GM21619 (cell line): ENCODE results near the gene RAD21L1.
"Not testable (repeated sequence)": the region's sequence is repeated elsewhere in the genome, so short reads cannot be mapped to it uniquely, and the experiment has no call there.

Experiments
- ATAC-seq: cut with Tn5 transposase; IDR thresholded peaks from one replicate; pipeline ENCODE4 v1.9.1; 2021; ENCODE audit not compliant: unreplicated experiment

Gene RAD21L1

GRCh38 chr20:1224205-1224890 is 1.5 kb upstream of the RAD21L1 start:
- ATAC-seq = no peak

DNA sequence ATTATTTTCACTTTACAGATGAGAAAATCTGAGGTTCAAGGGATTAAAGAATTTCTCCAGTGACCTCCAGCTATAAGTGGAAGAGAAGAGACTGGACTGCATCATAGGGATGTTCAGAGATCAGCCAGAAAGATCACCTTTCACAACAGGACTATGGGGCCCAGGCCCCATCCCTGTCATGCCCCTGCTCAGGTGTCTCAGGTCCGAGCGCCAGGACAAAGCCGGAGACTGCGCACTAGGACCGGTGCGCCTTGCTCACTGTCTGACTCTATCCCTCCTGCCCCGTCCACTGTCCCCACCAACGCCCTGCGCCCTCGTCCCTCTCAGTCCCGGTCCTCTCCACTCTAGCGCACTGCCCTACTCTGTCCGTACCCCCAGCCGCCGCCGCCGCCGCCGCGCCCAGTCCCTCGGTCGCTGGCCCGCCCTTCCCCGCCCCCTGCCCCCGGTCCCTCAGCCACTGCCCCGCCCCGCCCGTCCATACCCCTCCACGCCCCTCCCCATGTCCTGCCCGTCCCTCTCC is 521 bp upstream of the RAD21L1 start:
- ATAC-seq = no peak

- no peak for ATAC-seq
Measured at GRCh38 chr20:1229541-1229940, 3.7 kb downstream of the RAD21L1 start.

DNA sequence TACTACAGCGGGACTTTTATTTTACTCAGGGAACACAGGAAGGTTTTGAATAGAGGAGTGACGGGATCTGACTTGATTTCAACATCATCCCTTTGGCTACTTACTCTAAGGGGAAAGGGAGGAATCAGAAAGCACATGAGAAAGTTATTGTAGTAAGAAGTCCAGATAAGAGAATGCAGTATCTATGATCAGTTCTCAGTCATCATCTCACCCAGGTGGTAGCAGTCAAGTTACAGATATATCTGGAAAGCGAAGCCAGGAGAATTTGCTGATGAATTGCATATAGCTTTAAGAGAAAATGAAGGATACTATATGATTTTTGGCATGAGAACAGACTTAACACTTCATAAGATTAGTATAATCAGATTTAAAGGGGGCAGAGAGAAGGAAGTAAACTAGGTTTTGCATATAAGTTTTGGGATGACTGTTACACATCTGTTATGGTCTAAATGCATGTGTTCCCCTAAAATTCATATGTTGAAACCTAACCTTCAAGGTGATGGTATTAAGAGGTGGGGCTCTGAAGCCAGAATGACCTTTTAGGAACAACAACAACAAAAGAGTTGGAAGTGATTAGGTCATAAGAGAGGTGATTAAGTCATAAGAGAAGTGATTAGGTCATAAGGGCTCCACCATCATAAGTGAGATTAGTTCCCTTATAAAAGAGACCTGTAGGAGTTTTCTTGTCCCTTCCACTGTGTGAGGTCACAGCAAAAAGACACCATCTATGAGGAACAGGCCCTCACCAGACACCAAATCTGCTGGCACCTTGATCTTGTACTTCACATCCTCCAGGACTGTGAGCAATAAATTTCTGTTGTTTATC is 6.7 kb downstream of the RAD21L1 start:
- ATAC-seq = no peak

DNA sequence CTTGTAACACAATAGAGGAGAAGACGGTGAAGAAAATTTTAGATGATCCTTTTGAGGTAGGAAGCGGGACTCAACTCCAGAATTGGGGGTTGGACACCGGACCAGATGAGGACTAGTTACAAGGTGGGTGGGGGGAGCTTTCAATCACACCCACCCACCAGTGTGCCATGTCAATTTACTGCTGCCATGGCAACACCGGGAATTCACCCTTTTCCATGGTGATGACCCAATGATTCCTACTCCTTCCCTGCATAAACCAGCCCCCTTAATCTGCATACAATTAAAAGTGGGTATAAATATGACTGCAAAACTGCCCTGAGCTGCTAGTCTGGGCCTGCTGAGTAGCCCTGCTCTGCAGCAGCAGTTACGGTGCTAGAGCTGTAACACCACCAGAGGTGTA is 14.7 kb downstream of the RAD21L1 start:
- ATAC-seq = no peak

DNA sequence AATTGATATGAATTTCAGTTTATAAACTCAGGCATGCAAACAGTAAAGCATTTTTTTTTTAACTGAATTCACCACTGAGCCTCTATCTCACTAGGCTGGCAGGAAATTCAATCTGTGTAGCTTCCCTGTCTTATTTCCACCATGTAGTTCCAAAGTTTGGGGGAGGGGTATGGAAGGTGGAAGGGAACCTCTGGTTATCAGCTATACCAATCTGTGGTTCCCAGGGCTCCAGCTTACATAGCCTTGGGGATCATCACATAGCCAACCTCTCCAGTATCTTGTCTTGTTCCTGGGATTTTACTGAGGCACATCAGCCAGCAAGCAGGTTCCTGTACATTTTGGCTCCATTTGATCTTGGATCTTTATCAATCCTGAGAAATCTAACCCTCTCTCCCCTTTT is 15.6 kb downstream of the RAD21L1 start:
- ATAC-seq = no peak

- no peak for ATAC-seq
Measured at GRCh38 chr20:1242099-1242498, 16.3 kb downstream of the RAD21L1 start.

GRCh38 chr20:1242530-1242929 is 16.7 kb downstream of the RAD21L1 start:
- ATAC-seq = no peak

GRCh38 chr20:1245578-1245977 is 19.7 kb downstream of the RAD21L1 start:
- ATAC-seq = no peak

DNA sequence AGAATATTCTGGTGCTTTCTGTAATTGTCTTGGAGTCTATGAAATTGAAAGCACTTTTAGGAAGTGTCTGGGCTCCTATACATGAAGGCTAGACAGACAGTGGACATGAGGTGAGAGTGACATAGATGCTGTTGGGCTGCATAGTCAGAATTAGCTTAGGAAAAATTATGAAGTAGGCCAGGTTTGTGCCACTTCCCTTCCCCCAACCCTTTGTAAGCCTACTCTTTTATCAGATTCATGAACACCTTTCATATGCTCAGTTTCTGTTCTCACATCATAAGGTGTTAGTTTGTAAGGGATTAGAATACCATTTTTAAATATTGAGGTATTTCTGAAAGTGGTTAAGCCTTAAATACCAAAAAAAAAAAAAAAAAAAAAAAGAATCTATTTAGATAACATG is 21.8 kb downstream of the RAD21L1 start:
- no peak for ATAC-seq

GRCh38 chr20:1250282-1250681 is 24.4 kb downstream of the RAD21L1 start:
- not testable (repeated sequence) for ATAC-seq

GRCh38 chr20:1252416-1252815 is 26.6 kb downstream of the RAD21L1 start:
- ATAC-seq = no peak

- no peak for ATAC-seq
Measured at GRCh38 chr20:1254254-1254653, 28.4 kb downstream of the RAD21L1 start.

DNA sequence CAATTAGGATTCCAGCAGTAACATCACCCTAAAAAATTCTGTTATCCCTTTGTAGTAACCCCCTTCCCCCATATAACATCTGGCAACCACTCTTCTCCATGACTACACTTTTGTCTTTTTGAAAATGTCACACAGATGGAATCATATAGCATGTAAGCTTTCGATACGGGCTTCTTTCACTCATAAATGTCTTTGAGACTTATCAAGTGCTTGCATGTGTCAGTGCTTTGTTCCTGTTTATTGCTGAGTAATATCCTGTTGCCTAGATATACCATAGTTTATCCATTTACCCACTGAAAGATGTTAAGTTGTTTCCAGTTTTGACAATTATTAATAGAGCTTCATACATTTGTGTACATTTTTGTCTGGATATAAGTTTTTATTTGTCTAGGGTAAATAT is 29.8 kb downstream of the RAD21L1 start:
- ATAC-seq = no peak

- no peak for ATAC-seq
Measured at GRCh38 chr20:1263853-1264252, 38.0 kb downstream of the RAD21L1 start.

DNA sequence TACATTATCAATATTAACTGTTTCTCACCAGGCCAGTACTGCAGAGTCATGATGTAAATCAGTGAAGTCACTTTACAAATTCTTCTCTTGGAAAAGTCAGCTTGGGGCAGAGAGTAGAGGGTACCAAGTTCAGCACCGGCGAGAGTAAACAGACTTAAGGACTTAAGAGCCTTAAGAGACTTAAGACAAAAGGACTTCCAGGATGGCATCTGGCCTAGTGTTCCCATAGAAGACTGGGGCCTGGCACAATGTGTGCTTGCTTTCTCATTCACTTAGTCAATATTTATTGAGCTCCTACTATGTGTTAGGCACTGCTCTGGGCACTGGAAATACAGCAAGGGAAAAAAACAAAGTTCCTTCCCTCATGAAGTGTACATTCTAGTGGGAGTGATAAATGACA is 38.9 kb downstream of the RAD21L1 start:
- no peak for ATAC-seq

- ATAC-seq = no peak
Measured at GRCh38 chr20:1265226-1265915, 39.5 kb downstream of the RAD21L1 start.

GRCh38 chr20:1265916-1266166 is 40.0 kb downstream of the RAD21L1 start:
- no peak for ATAC-seq

GRCh38 chr20:1266167-1266973 is 40.5 kb downstream of the RAD21L1 start, which contains the start of gene SNPH:
Gene SNPH, plus strand, starts transcription at chr20:1266294. Its CDS starts 29,946 bp downstream, at chr20:1296240.
- peak; percentile 80 for ATAC-seq

DNA sequence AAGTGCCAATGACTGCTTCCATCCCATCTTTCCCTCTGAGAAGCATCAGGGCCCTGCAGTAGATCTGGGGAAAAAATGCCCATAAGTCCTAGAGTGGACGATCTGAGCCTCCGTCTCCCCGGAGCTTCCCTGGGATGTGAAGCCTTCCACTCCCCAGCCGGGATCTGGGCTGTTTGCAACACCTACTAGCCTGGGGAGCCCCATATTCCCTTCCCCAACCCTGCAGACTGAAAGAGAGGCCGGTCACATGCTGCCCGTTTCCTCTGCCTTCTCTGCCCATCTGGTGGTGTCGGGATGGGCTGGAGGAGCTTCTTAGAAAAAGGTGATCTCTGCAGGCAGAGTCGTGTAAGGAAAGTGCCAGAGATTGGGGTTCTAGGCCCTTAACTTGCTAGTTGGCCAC is 41.3 kb downstream of the RAD21L1 start:
- ATAC-seq = no peak

GRCh38 chr20:1267809-1268374 is 42.0 kb downstream of the RAD21L1 start:
- no peak for ATAC-seq
